WTC11 (cell line): ENCODE data around the gene RAB1B. TPM values are rescaled to one million over a fixed set of nuclear protein-coding genes. Genes with fewer than 3 reads are reported as not detected.

Experiments used
- ATAC-seq: fragments of 200-7000 bp; cut with Tn5 transposase; 2 replicates; pipeline ENCODE4 v1.10.0; 2021; ENCODE audit warnings: mild to moderate bottlenecking, moderate library complexity
- CTCF ChIA-PET: fragments of 300-600 bp; sonication (Branson Sonifier 250); formaldehyde crosslinking; loops from one replicate; lab custom pipeline; 2021; ENCODE audit warnings: antibody characterized with exemption; lab: Charles Lee
- POLR2A ChIA-PET: fragments of 350-600 bp; sonication (Branson Sonifier 250); formaldehyde crosslinking; loops from one replicate; lab custom pipeline; 2021; ENCODE audit warnings: antibody characterized with exemption; lab: Charles Lee
- DNase-seq: peaks from one replicate; pipeline ENCODE4 v3.0.0; 2021; ENCODE audit warnings: low spot score
- H3K27ac Mint-ChIP-seq: 2 replicates; pipeline ENCODE4 v1.8.0; 2021; ENCODE audit warnings: mixed read lengths
- H3K27me3 Mint-ChIP-seq: 2 replicates; pipeline ENCODE4 v1.8.0; 2021; ENCODE audit warnings: low read depth, mild to moderate bottlenecking, moderate library complexity, mixed read lengths
- H3K36me3 Mint-ChIP-seq: 2 replicates; pipeline ENCODE4 v1.8.0; 2021; ENCODE audit warnings: mixed read lengths
- H3K4me1 Mint-ChIP-seq: 2 replicates; pipeline ENCODE4 v1.8.0; 2022; ENCODE audit warnings: mixed read lengths
- H3K4me3 Mint-ChIP-seq: 2 replicates; pipeline ENCODE4 v1.8.0; 2021; ENCODE audit warnings: mild to moderate bottlenecking, moderate library complexity, mixed read lengths
- H3K9me3 Mint-ChIP-seq: 2 replicates; pipeline ENCODE4 v1.8.0; 2021; ENCODE audit warnings: mixed read lengths
- CREB1 ChIP-seq: sonication (generic); formaldehyde crosslinking; IDR thresholded peaks from 2 replicates; pipeline ENCODE4 v1.8.0; 2023; ENCODE audit warnings: mild to moderate bottlenecking, missing genetic modification reagents
- CREM ChIP-seq: sonication (generic); formaldehyde crosslinking; IDR thresholded peaks from 2 replicates; pipeline ENCODE4 v1.8.1; 2022; ENCODE audit warnings: mild to moderate bottlenecking, missing genetic modification reagents, moderate library complexity
- EMX1 ChIP-seq: fragments of 250-450 bp; sonication (Bioruptor Pico); IDR thresholded peaks from 2 replicates; pipeline ENCODE4 v1.8.0; 2021; ENCODE audit warnings: mild to moderate bottlenecking
- FOXP1 ChIP-seq: sonication (generic); formaldehyde crosslinking; IDR thresholded peaks from 2 replicates; pipeline ENCODE4 v1.8.0; 2022; ENCODE audit warnings: missing genetic modification reagents, mild to moderate bottlenecking, moderate library complexity, borderline replicate concordance
- GABPB1 ChIP-seq: sonication (generic); formaldehyde crosslinking; IDR thresholded peaks from 2 replicates; pipeline ENCODE4 v1.8.1; 2023; ENCODE audit warnings: mild to moderate bottlenecking, missing genetic modification reagents
- MXD4 ChIP-seq: fragments of 250-450 bp; sonication (Bioruptor Pico); IDR thresholded peaks from 2 replicates; pipeline ENCODE4 v1.8.0; 2021; ENCODE audit warnings: mild to moderate bottlenecking, moderate library complexity, borderline replicate concordance
- NFATC4 ChIP-seq: fragments of 250-450 bp; sonication (Bioruptor Pico); IDR thresholded peaks from 2 replicates; pipeline ENCODE4 v1.9.0; 2021; ENCODE audit warnings: mild to moderate bottlenecking
- NFE2L1 ChIP-seq: sonication (generic); formaldehyde crosslinking; IDR thresholded peaks from 2 replicates; pipeline ENCODE4 v1.8.1; 2023; ENCODE audit warnings: missing genetic modification reagents
- RELA ChIP-seq: sonication (generic); formaldehyde crosslinking; IDR thresholded peaks from 2 replicates; pipeline ENCODE4 v1.8.1; 2022; ENCODE audit warnings: missing genetic modification reagents, mild to moderate bottlenecking, borderline replicate concordance
- RORB ChIP-seq: fragments of 250-450 bp; sonication (Bioruptor Pico); IDR thresholded peaks from 2 replicates; pipeline ENCODE4 v1.9.0; 2021; ENCODE audit warnings: mild to moderate bottlenecking
- SMAD3 ChIP-seq: sonication (generic); formaldehyde crosslinking; IDR thresholded peaks from 2 replicates; pipeline ENCODE4 v1.8.0; 2022; ENCODE audit warnings: missing genetic modification reagents, mild to moderate bottlenecking, borderline replicate concordance
- SMAD4 ChIP-seq: sonication (generic); formaldehyde crosslinking; IDR thresholded peaks from 2 replicates; pipeline ENCODE4 v1.8.0; 2022; ENCODE audit warnings: mild to moderate bottlenecking, missing genetic modification reagents
- TCF7 ChIP-seq: sonication (generic); formaldehyde crosslinking; IDR thresholded peaks from 2 replicates; pipeline ENCODE4 v1.8.0; 2022; ENCODE audit warnings: mild to moderate bottlenecking, low read depth, missing genetic modification reagents, moderate library complexity
- ZNF121 ChIP-seq: sonication (generic); formaldehyde crosslinking; IDR thresholded peaks from 2 replicates; pipeline ENCODE4 v1.8.0; 2023; ENCODE audit warnings: missing genetic modification reagents
- ZNF396 ChIP-seq: fragments of 250-450 bp; sonication (Bioruptor Pico); IDR thresholded peaks from 2 replicates; pipeline ENCODE4 v1.8.0; 2021; ENCODE audit warnings: mild to moderate bottlenecking, moderate library complexity, borderline replicate concordance
- ZNF423 ChIP-seq: fragments of 250-450 bp; sonication (Bioruptor Pico); IDR thresholded peaks from 2 replicates; pipeline ENCODE4 v2.1.2; 2022; ENCODE audit warnings: mild to moderate bottlenecking, moderate library complexity
- total RNA-seq: library from RNA; stranded (reverse); gene quantifications from 3 replicates; pipeline ENCODE4 v1.2.3, GENCODE V29; 2021
- TF ChIP-seq, protein P1 (sequence below): sonication (generic); formaldehyde crosslinking; IDR thresholded peaks from 2 replicates; pipeline ENCODE4 v1.8.0; 2022; ENCODE audit warnings: mild to moderate bottlenecking, missing genetic modification reagents
- TF ChIP-seq, protein P2 (sequence below): sonication (generic); formaldehyde crosslinking; IDR thresholded peaks from 2 replicates; pipeline ENCODE4 v1.8.1; 2023; ENCODE audit warnings: mild to moderate bottlenecking, missing genetic modification reagents
- TF ChIP-seq, protein P3 (sequence below): sonication (generic); formaldehyde crosslinking; IDR thresholded peaks from 2 replicates; pipeline ENCODE4 v1.8.0; 2022; ENCODE audit warnings: mild to moderate bottlenecking, missing genetic modification reagents
- TF ChIP-seq, protein P4 (sequence below): sonication (generic); formaldehyde crosslinking; conservative IDR thresholded peaks from 2 replicates; pipeline ENCODE4 v1.8.1; 2022; ENCODE audit warnings: mild to moderate bottlenecking, missing genetic modification reagents
- TF ChIP-seq, protein P5 (sequence below): sonication (generic); formaldehyde crosslinking; conservative IDR thresholded peaks from 2 replicates; pipeline ENCODE4 v1.8.1; 2023; ENCODE audit warnings: mild to moderate bottlenecking, low read depth, missing genetic modification reagents, moderate library complexity
- TF ChIP-seq, protein P6 (sequence below): sonication (generic); formaldehyde crosslinking; IDR thresholded peaks from 2 replicates; pipeline ENCODE4 v1.8.0; 2022; ENCODE audit warnings: mild to moderate bottlenecking, missing genetic modification reagents
- TF ChIP-seq, protein P7 (sequence below): sonication (generic); formaldehyde crosslinking; IDR thresholded peaks from 2 replicates; pipeline ENCODE4 v1.8.1; 2023; ENCODE audit warnings: mild to moderate bottlenecking, missing genetic modification reagents, borderline replicate concordance

RAB1B gene
- total RNA-seq, 1 experiment from 2014 or later: 125 TPM

DNA sequence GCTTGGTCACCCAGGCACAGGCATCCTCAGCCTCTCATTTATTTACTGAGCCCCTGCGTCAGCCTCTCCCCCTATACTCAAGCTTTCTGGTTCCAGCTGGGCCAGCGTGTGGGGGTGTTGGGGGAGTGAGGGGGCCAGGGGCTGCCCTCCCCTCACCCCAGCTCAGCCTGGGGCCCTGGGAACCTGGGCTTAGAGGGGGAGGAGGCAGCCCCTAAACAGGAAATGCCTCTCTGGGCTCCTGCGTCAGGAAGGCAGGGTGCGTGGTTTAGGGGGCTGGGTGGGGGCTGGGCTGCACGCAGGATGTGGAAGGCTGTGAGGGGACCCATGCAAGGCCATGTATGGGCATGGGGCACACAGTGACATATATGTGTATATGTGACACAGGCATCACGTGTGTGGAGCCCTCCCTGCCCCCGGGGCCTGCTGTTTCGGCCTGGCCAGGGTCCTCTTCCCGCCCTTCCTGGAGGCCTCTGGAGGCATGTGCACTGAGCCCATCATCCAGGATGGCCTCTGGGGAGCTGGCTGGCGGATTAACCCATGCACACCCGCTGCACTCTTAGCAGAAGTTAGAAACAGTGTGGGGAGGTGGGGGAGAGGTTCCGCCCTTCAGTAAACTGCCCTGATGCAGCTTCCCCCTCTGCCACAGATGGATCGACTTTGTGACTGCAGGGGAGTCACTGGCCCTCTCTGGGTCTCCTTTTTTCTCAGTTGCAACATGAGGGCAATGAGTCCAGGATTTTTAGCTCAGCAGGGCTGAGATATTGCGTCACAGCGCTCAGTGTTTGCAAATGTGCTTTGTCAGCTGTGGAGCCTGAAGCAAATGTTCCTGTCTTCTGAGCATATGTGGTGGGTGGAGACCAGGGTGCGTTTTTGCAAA is 49.5 kb downstream of the RAB1B start:
- TF ChIP-seq SMAD3 (no peak), NFATC4 (CRISPR knock-in tag) (no peak), RORB (CRISPR knock-in tag) (no peak), TCF7 (CRISPR knock-in tag) (no peak), GABPB1 (peak; percentile 87), ZNF396 (CRISPR knock-in tag) (no peak), ZNF121 (CRISPR knock-in tag) (no peak), EMX1 (no peak), NFE2L1 (CRISPR knock-in tag) (no peak), RELA (CRISPR knock-in tag) (no peak), CREB1 (CRISPR knock-in tag) (no peak)
- TF ChIP-seq, protein P1, sequence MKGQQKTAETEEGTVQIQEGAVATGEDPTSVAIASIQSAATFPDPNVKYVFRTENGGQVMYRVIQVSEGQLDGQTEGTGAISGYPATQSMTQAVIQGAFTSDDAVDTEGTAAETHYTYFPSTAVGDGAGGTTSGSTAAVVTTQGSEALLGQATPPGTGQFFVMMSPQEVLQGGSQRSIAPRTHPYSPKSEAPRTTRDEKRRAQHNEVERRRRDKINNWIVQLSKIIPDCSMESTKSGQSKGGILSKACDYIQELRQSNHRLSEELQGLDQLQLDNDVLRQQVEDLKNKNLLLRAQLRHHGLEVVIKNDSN (CRISPR knock-in tag): peak; percentile 22; the same call in 1 of the 2 replicates
- TF ChIP-seq, protein P2, sequence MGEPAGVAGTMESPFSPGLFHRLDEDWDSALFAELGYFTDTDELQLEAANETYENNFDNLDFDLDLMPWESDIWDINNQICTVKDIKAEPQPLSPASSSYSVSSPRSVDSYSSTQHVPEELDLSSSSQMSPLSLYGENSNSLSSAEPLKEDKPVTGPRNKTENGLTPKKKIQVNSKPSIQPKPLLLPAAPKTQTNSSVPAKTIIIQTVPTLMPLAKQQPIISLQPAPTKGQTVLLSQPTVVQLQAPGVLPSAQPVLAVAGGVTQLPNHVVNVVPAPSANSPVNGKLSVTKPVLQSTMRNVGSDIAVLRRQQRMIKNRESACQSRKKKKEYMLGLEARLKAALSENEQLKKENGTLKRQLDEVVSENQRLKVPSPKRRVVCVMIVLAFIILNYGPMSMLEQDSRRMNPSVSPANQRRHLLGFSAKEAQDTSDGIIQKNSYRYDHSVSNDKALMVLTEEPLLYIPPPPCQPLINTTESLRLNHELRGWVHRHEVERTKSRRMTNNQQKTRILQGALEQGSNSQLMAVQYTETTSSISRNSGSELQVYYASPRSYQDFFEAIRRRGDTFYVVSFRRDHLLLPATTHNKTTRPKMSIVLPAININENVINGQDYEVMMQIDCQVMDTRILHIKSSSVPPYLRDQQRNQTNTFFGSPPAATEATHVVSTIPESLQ (CRISPR knock-in tag): no peak
- TF ChIP-seq, protein P3, sequence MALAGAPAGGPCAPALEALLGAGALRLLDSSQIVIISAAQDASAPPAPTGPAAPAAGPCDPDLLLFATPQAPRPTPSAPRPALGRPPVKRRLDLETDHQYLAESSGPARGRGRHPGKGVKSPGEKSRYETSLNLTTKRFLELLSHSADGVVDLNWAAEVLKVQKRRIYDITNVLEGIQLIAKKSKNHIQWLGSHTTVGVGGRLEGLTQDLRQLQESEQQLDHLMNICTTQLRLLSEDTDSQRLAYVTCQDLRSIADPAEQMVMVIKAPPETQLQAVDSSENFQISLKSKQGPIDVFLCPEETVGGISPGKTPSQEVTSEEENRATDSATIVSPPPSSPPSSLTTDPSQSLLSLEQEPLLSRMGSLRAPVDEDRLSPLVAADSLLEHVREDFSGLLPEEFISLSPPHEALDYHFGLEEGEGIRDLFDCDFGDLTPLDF (CRISPR knock-in tag): no peak
- TF ChIP-seq, protein P4, sequence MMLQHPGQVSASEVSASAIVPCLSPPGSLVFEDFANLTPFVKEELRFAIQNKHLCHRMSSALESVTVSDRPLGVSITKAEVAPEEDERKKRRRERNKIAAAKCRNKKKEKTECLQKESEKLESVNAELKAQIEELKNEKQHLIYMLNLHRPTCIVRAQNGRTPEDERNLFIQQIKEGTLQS: no peak
- TF ChIP-seq, protein P5, sequence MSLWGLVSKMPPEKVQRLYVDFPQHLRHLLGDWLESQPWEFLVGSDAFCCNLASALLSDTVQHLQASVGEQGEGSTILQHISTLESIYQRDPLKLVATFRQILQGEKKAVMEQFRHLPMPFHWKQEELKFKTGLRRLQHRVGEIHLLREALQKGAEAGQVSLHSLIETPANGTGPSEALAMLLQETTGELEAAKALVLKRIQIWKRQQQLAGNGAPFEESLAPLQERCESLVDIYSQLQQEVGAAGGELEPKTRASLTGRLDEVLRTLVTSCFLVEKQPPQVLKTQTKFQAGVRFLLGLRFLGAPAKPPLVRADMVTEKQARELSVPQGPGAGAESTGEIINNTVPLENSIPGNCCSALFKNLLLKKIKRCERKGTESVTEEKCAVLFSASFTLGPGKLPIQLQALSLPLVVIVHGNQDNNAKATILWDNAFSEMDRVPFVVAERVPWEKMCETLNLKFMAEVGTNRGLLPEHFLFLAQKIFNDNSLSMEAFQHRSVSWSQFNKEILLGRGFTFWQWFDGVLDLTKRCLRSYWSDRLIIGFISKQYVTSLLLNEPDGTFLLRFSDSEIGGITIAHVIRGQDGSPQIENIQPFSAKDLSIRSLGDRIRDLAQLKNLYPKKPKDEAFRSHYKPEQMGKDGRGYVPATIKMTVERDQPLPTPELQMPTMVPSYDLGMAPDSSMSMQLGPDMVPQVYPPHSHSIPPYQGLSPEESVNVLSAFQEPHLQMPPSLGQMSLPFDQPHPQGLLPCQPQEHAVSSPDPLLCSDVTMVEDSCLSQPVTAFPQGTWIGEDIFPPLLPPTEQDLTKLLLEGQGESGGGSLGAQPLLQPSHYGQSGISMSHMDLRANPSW (CRISPR knock-in tag): no peak
- TF ChIP-seq, protein P6, sequence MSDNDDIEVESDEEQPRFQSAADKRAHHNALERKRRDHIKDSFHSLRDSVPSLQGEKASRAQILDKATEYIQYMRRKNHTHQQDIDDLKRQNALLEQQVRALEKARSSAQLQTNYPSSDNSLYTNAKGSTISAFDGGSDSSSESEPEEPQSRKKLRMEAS (CRISPR knock-in tag): peak; percentile 67; the same call in 1 of the 2 replicates
- CTCF ChIA-PET: interaction anchor here (0.9 to 3.4 kb wide), 12 partner anchors 9 to 738 kb away, joined by 3 to 31 read pairs (median 7); partner anchors contain the start of genes RAB1B, RIN1 and YIF1A
- ATAC-seq (peak; percentile 8), DNase-seq (peak; percentile 46)
- Mint-ChIP-seq H3K36me3 (peaks cover 20% of the 10 kb centered on the region), H3K27me3 (peaks cover 22% of the 10 kb centered on the region), H3K9me3 (peaks cover 20% of the 10 kb centered on the region), H3K4me3 (peak overlapping the region; percentile 57), H3K27ac (peak overlapping the region; percentile 96; the same call in 1 of the 2 replicates), H3K4me1 (peaks cover 26% of the 10 kb centered on the region)
- POLR2A ChIA-PET: interaction anchor here (0.6 to 1.4 kb wide), 6 partner anchors 9 to 162 kb away, joined by 3 to 8 read pairs (median 4); partner anchors contain the start of genes DPP3 and YIF1A

DNA sequence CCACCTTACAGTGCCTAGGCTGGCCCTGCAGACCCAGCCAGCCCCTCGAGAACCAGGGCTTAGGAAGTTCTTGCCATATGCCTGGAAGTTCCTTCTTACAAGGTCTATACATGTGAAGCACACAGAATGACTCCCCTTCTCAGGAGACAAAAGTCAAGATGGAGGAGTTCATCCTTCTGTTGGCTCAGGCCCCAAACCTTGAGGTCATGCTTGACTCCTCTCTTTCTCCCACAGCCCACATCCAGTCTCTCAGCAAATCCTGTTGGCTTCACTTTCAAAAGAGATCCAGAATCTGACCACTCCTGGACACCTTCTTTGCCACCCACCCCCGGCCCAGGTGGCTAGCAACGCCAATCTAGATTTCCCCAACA is 50.1 kb downstream of the RAB1B start:
- peaks cover 24% of the 10 kb centered on the region for H3K4me1 Mint-ChIP-seq
- no peak for TF ChIP-seq CREM (CRISPR knock-in tag)
- TF ChIP-seq SMAD4 (CRISPR knock-in tag): no peak
- no peak for TF ChIP-seq FOXP1 (CRISPR knock-in tag)
- TF ChIP-seq NFE2L1 (CRISPR knock-in tag): no peak
- no peak for TF ChIP-seq MXD4
- TF ChIP-seq, protein P7, sequence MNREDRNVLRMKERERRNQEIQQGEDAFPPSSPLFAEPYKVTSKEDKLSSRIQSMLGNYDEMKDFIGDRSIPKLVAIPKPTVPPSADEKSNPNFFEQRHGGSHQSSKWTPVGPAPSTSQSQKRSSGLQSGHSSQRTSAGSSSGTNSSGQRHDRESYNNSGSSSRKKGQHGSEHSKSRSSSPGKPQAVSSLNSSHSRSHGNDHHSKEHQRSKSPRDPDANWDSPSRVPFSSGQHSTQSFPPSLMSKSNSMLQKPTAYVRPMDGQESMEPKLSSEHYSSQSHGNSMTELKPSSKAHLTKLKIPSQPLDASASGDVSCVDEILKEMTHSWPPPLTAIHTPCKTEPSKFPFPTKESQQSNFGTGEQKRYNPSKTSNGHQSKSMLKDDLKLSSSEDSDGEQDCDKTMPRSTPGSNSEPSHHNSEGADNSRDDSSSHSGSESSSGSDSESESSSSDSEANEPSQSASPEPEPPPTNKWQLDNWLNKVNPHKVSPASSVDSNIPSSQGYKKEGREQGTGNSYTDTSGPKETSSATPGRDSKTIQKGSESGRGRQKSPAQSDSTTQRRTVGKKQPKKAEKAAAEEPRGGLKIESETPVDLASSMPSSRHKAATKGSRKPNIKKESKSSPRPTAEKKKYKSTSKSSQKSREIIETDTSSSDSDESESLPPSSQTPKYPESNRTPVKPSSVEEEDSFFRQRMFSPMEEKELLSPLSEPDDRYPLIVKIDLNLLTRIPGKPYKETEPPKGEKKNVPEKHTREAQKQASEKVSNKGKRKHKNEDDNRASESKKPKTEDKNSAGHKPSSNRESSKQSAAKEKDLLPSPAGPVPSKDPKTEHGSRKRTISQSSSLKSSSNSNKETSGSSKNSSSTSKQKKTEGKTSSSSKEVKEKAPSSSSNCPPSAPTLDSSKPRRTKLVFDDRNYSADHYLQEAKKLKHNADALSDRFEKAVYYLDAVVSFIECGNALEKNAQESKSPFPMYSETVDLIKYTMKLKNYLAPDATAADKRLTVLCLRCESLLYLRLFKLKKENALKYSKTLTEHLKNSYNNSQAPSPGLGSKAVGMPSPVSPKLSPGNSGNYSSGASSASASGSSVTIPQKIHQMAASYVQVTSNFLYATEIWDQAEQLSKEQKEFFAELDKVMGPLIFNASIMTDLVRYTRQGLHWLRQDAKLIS (CRISPR knock-in tag): no peak
- no peak for TF ChIP-seq ZNF423 (CRISPR knock-in tag)
- peaks cover 22% of the 10 kb centered on the region for H3K27me3 Mint-ChIP-seq
- ChIA-PET POLR2A (interaction anchor here (1.4 kb wide), 1 partner anchor 16 kb away, joined by 8 read pairs; no protein-coding TSS in a partner anchor), CTCF (interaction anchor here (1.0 to 3.4 kb wide), 6 partner anchors 8 to 68 kb away, joined by 3 to 31 read pairs (median 14); partner anchors contain the start of genes RIN1 and YIF1A)
- DNase-seq (no peak), ATAC-seq (no peak)
- peaks cover 24% of the 10 kb centered on the region for H3K9me3 Mint-ChIP-seq
- H3K36me3 Mint-ChIP-seq: peaks cover 20% of the 10 kb centered on the region
- H3K27ac Mint-ChIP-seq: no peak overlapping the region
- no peak overlapping the region for H3K4me3 Mint-ChIP-seq
